Measurements from ENCODE around the gene SLC12A7. TPM values are rescaled to one million over a fixed set of nuclear protein-coding genes. Genes with fewer than 3 reads are reported as not detected.

The SLC12A7 gene
- total and polyA plus RNA-seq, 9 of the 15 experiments (the other 6 are each of a cell fraction or from before 2014, with no cell fraction given), result 0.01 to 3.1 (median 0.56) TPM

- Histone ChIP-seq H3K9me1 (ENCODE audit: control insufficient read depth, insufficient read depth, low read length) (no peaks in the 10 kb centered on the region), H2AFZ (ENCODE audit: low read depth, low read length) (no peak overlapping the region; the same call in 1 of the 2 replicates), H3K9me3 (replicated peaks; ENCODE audit: control insufficient read depth, insufficient read depth, low read depth, low read length) (no peaks in the 10 kb centered on the region), H3K9ac (ENCODE audit: insufficient read depth in 1 of 2, low read depth in 2 of 2, low read length in 2 of 2) (no peak overlapping the region), H3K79me2 (ENCODE audit: control insufficient read depth, insufficient read depth, low read length) (no peaks in the 10 kb centered on the region), H3K4me1 (replicated peaks in 1 of 2; ENCODE audit: control insufficient read depth in 2 of 2, insufficient read depth in 2 of 2, low read length in 2 of 2) (peaks cover 4 to 48% of the 10 kb centered on the region in 2 experiments; a peak in 4 of 5 replicates), H4K20me1 (replicated peaks; ENCODE audit: control insufficient read depth, insufficient read depth, low read length) (peaks cover 10% of the 10 kb centered on the region), H3K27me3 (ENCODE audit: control insufficient read depth in 2 of 2, insufficient read depth in 2 of 2, low read length in 2 of 2) (peaks cover 30 to 73% of the 10 kb centered on the region in 2 experiments), H3K4me3 (no peak overlapping the region), H3K36me3 (ENCODE audit: control insufficient read depth, insufficient read depth, low read length) (no peaks in the 10 kb centered on the region), H3K4me2 (ENCODE audit: insufficient read depth, low read length) (no peak overlapping the region), H3K27ac (ENCODE audit: extremely low read depth, low read depth, low read length) (no peak overlapping the region)
- ChIA-PET POLR2A (interaction anchor here (1.7 to 3.2 kb wide), 2 partner anchors 14 to 17 kb away, joined by 6 to 13 read pairs; no protein-coding TSS in a partner anchor), CTCF (ENCODE audit: low intra/inter-chr PET ratio) (no interaction called here)
- 41% methylated on average over 8 of the region's 8 CpGs for WGBS (ENCODE audit: insufficient coverage, low coverage, missing lambda C conversion rate)
- no TSS peak for BruUV-seq (replicated peaks)
- TF ChIP-seq ZNF24 (IDR thresholded peaks at IDR 0.05) (no peak), FOXO4 (CRISPR knock-in tag; IDR thresholded peaks at IDR 0.05) (no peak), ZNF79 (CRISPR knock-in tag; IDR thresholded peaks at IDR 0.05; ENCODE audit: low read depth) (no peak), HSF4 (CRISPR knock-in tag; IDR thresholded peaks at IDR 0.05; ENCODE audit: borderline replicate concordance) (no peak), ZBTB40 (IDR thresholded peaks at IDR 0.05) (no peak), ZBTB40 (CRISPR knock-in tag; IDR thresholded peaks at IDR 0.05) (no peak), ZNF324 (CRISPR knock-in tag; IDR thresholded peaks at IDR 0.05) (no peak), BCL6 (CRISPR knock-in tag; IDR thresholded peaks at IDR 0.05) (no peak), MCM2 (IDR thresholded peaks at IDR 0.05; ENCODE audit: low read depth) (no peak), FOXP1 (CRISPR knock-in tag; IDR thresholded peaks at IDR 0.05) (no peak)
- DNase-seq (ENCODE audit: extremely low read depth in 1 of 4, low spot score in 3 of 4), result no peak
- ATAC-seq, result no peak
- in situ Hi-C loops (cut with MboI), result no loop called here
- intact Hi-C loops (cut with micrococcal nuclease), result no loop called here
- FAIRE-seq, result no peak
These were observed 20.7 kb upstream of the SLC12A7 start for GRCh38 chr5:1132570-1132969.

Data from K562 (cell line).